Activated T-helper 9 cell treated with anti-CD3 and anti-CD28 coated beads, Interleukin-2, amount 50 U/mL, for 16 hours (primary cell): ENCODE data around the gene CLIC3.
A peak's percentile ranks its signal among the peaks of the same experiment; 100 is the strongest.
"Not testable (repeated sequence)": the region's sequence is repeated elsewhere in the genome, so short reads cannot be mapped to it uniquely, and the experiment has no call there.

Experiments used
- DNase-seq: peaks from one replicate; pipeline ENCODE4 v3.0.0-alpha.2; 2020; ENCODE audit warnings: low read depth

The CLIC3 gene, protein sequence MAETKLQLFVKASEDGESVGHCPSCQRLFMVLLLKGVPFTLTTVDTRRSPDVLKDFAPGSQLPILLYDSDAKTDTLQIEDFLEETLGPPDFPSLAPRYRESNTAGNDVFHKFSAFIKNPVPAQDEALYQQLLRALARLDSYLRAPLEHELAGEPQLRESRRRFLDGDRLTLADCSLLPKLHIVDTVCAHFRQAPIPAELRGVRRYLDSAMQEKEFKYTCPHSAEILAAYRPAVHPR

DNA sequence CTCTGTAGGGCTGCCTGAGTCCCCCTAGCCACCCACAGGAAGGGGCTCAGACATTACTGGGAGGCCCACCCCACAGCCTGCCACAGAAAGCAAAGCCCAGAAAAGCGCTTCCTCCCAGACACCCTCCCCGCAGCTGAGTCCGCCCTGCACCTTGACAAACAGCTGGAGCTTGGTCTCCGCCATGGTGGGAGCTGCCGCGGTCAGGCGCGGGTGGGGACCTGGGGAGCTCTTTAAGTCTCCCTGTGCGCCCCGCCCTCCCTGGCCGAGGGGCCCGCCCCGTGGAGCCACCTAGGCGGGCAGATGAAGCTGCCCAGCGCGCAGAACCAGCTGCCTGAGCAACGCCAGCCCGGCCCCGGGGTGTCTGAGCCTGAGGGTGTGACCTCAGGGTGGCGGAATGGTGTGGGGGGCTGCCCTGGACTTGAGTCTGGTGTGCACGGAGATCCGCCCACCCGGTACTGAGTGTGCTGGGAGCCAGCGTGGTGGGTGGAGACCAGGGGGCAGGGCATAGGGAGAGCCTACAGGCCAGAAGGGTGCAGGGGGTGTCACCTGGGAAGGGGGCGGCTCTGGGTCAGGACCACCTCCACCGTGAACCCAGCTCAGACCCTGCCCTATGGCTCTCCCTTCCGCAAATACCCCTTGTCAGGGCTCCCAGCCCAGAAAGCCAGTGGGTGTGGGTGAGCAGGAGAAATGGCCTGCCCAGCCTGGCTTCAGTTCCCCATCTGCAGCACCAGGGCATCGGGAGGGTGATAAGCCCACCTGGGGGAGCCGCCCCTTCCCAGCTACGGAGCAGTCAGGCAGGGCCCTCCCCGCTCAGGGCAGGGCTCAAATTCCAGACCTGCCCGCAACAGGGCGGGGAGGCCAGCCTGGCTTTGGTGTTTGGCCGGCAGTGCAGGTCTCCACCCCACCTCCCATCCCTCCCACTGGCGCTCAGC, at the start of gene CLIC3:
Gene CLIC3, minus strand, starts transcription at position 208 of the 932 bp plus-strand sequence. Its CDS starts 25 bp downstream, at position 183.
- no peak for DNase-seq

DNA sequence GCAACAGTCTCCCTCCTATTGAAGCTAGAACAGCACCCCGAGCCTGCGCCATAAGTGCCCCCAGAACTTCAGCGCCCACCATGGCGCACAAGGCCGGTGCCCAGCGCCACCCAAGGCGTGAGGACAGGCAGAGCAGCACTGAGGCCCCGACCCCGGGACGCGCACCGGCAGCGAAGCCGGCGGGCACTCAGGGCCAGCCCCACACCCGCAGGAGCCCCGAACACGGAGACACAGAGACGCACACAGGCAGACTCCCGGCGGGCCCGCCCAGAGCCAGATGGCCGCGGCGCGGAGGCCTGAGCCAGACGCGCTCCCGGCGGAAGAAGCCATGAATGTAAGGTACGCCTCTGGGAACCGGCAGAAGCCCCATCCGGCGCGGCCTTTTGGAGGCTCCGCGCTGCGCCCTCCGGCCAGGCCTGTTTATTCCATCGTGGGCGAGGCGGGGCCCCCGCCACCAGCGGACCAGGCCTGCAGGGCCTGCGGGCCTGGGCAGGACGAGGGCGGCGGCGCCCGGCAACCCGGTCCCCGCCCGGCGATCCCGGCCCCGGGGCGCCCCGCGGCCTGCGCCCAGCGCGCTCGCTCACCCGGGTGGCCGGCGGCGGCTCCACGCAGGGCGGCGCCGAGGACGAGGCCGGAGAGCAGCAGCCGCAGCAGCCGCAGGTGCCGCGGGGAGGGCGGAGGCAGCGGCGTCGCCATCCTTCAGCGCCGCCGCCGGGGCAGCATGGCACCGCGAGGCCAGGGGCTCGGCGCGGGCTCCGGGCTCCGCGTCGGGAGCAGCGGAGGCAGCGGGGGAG, 49.1 kb upstream of the CLIC3 start:
- DNase-seq: no peak

DNA sequence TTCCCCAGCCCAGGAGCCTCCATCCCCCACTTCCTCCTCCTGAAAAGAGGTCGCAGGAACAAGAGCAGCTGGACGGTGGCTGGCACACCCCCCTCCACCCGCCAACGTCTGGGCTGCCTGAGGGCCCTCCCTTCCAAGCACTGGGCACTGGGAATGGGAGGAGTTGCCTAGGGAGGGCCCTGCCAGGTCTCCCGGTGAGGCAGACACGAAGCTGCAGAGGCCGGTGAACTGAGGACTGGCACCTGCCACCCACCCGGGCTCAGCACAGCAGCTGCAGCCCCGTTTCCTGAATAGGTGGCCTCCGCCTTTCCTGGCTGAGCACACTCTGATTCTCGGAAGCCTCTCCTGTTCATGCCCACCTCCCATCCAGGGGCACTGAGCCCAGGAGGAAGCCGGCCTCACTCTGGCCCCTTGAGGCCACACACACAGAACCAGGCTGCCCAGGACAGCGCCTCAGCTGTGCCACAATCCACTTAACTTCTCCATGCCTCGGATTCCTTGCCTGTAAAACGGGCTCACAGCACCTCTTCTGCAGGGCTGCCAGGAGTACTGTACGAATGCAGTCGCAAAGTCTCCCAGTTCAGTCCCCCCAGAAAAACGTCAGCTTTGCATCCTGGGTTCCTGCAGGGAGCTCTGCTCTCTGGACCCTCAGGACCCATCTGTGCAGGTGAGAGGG, 48.3 kb upstream of the CLIC3 start:
- no peak for DNase-seq

DNA sequence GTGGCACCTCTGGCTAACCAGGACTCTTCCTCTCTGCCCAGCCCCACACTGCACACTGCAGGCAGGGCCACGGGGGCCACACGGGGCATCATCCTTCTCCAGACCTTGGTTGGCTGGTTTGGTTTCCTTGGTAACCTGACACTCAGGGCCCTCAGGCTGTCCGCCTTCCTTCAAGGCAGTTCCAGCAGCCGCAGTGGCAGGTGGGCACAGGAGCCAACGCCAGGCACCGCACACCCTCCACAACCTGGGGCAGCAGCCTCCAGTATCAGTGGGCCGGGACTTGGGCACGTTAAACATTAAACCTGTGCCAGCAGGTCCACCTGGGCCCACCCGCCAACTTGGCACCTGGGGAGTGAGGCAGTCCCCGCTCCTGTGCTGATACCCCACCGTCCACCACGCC, 47.7 kb upstream of the CLIC3 start:
- no peak for DNase-seq

DNA sequence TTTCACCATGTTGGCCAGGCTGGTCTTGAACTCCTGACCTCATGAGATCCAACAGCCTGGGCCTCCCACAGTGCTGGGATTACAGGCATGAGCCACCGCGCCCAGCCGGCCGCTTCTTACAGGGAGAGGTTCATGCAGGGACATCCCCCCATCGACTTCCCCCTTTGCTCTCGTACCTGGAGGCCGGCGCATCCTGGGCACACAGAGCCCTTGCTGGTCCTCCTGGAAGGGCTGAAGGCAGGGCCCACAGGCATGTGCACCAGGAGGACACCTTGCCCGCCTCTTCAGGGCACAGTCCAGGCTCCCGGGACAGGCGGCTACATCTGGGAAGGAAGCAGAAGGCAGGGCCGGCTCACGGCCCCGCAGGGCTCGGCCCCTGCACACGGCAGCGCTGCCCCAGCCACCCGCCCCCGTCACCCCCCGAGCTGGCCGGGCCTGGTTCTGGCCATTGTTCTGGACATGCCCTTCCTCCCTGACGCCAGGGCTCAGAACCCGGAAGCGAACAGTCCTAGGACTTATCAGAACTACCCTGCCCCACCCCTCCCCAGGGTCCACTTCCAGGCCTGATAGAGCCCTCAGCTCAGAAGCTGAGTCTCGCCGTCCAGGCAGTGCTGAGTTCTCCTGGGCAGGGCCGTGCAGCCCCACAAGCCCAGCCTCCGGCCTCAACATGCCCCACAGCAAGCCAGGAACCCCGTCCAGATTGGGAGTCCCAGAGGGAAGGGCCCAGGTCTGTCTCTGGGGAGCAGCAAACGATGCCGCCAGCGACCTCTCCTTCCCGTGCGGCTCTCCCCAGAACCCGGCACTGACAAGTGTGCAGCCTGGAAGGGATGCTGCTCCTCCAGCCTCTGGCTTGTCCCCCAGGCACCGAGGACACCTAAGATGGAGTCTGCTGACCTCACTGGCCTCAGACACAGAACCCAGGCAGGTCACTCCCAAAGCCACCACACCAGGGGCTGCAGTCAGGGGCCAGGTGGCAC, 46.7 kb upstream of the CLIC3 start:
- DNase-seq: no peak

DNA sequence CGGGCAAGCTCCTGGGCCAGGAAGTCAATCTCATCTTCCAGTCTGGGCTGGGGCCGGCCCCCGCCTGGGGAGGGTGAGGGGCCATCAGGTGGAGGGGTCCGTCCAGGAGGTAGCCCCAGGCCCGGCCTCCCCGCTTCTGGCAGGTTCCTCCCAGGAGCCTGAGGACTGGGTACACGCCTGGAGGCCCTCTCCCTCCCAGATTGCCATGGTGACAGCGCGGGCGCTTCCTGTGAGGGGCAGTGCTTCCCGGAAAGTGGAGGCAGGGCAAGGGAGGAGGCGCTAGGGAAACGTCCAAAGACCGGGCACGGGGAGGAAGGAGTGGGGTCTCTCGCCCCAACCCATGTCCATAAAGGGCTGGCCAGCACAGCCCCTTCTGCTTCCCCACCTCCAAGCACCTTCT, 44.8 kb upstream of the CLIC3 start:
- DNase-seq: no peak

DNA sequence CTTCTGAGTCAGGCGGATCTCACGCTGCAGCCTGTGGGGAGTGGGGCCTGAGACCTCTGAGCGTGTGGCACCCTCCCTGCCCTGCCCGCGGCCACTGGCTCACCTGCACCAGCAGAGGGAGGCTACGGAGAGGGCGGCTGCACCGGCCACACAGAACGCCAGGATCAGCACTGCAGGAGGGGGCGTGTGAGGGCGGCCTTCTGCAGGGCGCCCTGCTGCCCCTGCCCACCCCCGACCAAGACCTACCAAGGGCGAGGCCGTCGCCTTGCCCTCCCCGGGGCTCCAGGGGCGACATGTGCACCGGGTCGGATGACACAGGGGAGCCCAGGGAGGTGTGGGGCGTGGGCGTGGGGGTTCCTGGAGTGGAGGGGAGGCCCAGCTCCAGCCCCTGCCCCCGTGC, 44.2 kb upstream of the CLIC3 start:
- no peak for DNase-seq

DNA sequence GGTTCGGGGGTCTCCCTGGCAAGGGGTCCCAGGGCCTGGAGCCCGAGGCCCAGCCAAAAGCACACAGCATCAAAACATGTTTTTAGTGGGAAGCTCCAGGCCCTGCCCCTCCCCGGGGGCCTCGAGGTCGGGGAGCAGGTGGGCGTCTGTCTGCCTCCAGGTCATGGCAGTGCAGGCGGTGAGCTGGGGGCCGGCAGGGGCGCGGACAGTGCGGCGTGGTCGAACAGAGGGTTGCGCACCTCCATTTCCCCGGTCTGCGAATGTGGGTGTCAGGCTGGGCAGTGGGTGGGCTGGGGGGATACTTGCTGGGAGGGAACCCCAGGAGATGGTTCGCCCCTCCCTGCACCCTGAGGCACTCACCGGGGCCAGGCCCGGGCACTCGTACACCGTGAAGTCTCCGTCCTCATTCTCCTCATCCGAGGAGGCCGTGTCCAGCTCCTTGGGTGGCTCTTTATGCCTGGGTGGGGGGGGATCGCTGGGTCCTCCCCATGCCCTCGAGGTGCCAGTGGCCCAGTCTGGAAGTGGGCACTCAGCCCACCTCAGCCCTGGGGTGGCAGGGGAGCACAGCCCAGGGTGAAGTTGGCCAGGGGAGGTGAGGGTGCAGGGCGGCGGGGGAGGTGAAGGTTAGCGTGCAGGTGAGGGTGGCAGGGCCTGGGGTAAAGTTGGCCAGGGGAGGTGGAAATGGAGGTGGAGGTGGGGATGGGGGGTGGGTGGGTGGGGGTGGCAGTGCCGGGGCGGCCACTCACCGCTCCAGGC, 43.4 kb upstream of the CLIC3 start:
- no peak for DNase-seq

DNA sequence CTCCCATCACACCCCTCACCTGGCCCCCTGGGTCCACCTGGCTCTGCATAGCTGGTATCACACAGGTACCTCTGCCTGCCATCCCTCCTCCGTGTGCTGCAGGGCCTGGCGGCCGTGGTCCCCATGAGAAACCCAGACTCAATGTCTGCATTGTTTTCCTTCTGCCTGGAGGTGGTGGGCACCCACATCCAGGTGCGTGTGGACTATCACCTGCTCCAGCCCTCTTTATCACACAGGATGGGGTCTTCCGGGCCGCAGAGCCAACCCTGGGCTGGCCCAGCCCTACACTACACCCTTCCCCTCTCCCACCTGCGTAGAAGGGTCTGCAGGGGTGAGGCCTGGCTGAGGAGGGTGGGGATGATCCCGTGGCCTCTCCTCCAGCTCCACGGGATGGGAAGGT, 42.5 kb upstream of the CLIC3 start:
- DNase-seq: no peak

DNA sequence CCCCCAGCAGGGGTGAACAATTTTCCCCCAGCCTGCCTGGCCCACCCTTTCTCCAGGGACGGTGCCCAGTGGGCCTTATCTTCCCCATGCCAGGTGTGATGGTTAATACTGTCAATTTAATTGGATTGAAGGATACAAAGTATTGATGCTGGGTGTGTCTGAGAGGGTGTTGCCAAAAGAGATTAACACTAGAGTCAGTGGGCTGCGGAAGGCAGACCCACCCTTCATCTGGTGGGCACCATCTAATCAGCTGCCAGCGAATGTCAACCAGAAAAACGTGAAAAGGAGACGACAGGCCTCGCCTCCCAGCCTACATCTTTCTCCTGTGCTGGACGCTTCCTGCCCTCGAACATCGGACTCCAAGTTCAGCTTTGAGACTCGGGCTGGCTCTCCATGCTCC, 41.1 kb upstream of the CLIC3 start:
- DNase-seq: no peak

DNA sequence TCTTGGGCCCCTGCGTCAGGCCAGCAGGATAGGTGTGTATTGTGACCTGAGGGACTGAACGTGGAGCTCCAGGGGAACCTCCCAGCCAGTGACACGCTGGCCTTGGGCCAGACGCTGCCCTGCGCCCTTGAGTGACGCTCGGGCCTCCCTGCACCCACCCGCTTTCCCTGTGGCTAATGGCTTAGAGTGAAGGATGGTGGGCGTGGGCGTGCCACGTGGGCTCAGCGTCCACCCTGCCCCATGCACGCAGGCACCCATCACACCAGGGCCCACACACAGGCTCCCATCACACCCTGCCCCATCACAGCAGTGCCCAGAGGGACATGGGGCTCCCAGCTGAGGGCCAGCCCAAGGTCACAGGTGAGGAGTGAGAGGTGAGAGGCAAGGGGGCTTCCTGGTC, 40.7 kb upstream of the CLIC3 start:
- no peak for DNase-seq

DNA sequence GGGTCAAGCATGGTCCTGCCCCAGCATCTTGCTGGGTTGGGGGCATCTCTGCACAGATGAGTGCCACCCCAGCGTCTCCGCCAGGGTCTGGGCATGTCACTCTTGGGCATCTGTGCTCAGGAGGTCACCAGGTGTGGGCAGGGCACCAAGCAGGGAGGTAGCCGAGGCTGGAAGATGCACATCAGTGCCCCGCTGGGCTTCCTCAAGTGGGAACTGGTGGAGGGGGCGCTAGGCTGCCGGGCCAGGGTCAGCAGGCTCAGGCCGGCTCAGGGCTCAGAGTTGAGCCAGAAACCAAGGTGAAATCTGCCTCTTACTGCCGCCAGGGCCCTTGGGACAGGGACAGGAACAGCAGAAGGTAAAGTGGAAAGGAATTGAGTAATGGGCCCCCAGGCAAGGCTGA, 39.6 kb upstream of the CLIC3 start:
- no peak for DNase-seq

DNA sequence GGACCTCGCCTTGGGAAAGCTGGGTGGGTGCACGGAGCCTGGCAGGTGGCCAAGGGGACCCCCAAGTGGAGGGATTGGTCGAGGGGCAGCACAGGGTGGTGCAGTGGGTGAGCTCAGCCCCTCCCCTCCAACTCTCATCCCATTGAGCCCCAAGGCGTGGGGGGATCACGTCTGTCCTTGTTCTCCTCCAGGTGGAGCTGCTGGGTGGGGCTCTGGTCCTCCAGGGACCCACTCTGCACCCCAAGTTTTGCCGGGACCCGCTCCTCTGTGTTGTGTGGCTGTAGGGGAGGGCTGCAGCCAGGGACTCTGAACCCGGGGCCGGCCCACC, 39.1 kb upstream of the CLIC3 start:
- no peak for DNase-seq

DNA sequence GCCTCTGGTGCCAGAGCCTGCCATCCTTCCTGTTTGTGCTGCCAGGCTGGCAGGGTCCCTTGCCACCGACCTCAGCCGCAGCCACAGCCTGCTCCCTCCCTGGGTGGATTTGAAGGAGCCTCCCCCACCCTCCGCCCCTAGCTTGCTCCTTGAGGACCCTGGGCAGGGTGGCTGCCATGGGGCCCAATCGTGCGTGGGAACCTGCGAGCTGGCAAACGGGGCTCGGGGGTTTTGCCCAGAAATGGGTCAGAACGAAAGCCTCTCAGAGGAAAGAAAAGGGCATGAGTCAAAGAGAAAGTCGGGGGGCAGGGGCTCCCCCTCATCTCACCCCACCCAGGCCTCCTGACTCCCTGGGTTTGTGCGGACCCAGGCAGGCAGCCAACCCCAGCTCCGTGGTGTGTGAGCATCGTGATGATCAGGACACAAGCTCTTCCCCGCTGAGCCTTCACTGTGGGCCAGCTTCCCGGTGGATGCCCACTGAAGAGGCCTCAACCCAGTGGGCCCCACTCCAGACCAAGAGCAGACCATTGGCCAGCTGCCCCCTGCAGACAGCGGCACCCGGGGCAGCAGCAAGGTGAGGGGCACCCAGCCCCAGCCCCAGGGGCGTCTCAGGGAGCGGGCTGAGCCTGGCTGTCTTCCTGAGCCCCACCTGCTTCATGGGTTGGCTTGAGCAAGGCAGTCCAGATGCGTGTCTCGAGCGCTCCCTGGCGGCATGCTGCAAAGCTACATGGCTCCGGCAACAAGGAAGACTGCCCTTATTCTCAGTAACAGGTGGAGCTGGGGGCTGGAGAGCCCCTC, 38.5 kb upstream of the CLIC3 start:
- DNase-seq: peak; percentile 76

DNA sequence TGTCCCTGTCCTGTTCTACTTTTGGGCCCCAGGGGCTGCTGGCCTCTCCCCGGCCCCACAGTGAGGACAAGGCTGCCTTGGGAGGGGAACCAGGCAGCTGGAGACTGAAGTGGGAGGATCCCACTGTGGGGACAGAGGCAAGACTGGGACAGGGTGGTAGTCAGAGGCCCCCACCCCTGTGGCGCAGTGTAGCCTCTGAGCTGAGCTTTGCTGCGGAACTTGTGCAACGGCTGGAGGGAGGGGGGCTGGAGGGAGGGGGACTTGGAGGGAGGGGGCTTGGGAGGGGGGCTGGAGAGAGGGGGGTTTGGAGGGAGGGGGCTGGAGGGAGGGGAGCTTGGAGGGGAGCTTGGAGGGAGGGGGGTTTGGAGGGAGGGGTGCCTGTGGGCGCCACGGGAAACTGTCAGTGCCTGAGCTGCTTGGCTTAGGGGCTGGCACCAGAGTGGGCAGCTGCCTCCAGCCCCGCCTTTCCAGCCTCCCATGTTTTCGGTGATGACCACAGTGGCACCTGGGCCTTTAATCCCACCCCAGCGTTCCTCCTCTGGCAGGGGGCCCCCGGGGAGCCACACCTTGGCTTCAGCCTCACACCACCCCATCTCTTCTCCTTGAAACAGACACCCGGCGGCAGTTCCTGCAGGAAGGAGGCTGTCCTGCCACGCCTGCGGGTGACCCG, 37.8 kb upstream of the CLIC3 start:
- DNase-seq: no peak

DNA sequence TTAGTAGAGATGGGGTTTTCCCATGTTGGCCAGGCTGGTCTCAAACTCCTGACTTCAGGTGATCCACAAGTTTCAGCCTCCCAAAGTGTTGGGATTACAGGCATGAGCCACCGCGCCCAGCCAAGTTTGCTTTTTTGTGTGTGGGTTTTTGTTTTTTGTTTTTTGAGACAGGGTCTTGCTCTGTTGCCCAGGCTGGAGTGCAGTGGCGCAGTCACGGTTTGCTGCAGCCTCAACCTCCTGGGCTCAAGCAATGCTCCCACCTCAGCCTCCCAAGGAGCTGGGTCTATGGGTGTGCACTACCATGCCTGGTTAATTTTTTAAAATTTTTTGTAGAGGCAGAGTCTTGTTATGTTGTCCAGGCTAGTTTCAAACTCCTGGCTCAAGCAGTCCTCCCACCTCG, 37.1 kb upstream of the CLIC3 start:
- not testable (repeated sequence) for DNase-seq

DNA sequence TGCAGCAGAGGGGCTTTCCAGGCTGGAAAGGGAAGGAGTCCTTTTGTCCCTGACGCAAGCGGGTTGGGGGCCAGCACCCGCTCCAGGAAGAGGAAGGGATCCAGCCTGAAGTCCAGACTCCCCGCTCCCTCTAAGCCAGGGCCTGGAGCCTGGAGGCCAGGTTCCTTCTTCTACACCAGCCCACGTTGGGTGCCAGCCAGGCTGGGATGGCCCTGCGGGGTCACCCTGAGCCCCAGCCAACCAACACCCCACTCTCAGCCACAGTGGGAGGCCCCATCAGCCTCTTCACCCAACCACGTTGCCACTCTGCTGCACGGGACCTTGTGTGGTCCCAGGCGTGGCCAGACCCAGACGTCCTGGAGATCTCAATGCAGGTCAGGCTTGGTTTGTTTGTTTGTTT, 36.5 kb upstream of the CLIC3 start:
- no peak for DNase-seq

DNA sequence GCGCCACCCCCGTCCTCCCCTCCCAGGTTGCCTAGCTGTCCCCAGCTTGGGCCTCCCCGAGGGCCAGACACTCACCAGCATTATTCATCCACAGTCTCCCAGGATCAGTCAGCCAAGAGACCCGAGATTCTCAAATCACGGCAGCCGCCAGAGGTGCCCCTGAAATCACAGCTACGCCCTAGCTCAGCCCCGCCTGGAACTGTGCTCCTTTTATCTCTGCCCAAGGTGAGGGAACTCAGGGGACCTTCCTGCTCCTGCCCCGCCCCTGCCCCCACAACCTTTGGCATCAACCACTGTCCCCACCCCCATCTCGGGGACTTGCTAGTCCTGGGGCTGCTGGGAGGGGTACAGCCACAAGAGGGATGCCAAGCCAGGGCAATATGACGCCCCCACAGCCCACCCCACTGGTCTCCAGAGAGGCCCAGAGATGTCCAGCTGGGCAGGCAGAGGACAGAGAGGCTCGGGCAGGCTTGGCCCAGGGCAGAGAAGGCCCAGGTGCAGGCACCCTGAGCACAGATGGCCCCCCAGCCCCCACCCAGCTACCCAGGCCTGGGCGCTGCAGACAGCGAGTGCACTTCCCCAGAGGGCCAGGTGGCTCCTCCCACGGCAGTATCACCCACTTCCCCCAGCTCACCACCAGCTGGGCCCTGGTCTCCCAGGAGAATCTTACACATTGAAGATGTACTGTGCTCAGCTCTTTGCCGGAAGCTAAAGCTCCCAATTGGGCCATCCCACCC, 35.7 kb upstream of the CLIC3 start, which contains the start of gene FUT7:
Gene FUT7, minus strand, starts transcription at position 185 of the 737 bp plus-strand sequence. Its CDS starts 97 bp downstream, at position 88.
- DNase-seq: peak; percentile 19
